Osteocyte (in vitro differentiated cells): ENCODE results near the gene OTUD5. TPM values are rescaled to one million over a fixed set of nuclear protein-coding genes. Genes with fewer than 3 reads are reported as not detected.

Experiments used
- DNase-seq: peaks from one replicate; pipeline ENCODE4 v3.0.0; 2021; ENCODE audit warnings: mixed read lengths; ENCODE audit not compliant: unreplicated experiment; ENCODE audit errors: extremely low spot score
- H3K27ac Mint-ChIP-seq: one replicate; pipeline ENCODE4 v1.8.0; 2021; ENCODE audit warnings: mild to moderate bottlenecking, mixed read lengths; ENCODE audit not compliant: unreplicated experiment
- H3K27me3 Mint-ChIP-seq: one replicate; pipeline ENCODE4 v1.8.0; 2021; ENCODE audit warnings: mixed read lengths; ENCODE audit not compliant: unreplicated experiment
- H3K36me3 Mint-ChIP-seq: one replicate; pipeline ENCODE4 v1.8.0; 2021; ENCODE audit warnings: mixed read lengths; ENCODE audit not compliant: unreplicated experiment
- H3K4me1 Mint-ChIP-seq: one replicate; pipeline ENCODE4 v1.8.0; 2021; ENCODE audit warnings: mixed read lengths; ENCODE audit not compliant: unreplicated experiment
- H3K4me3 Mint-ChIP-seq: one replicate; pipeline ENCODE4 v1.8.0; 2021; ENCODE audit warnings: mild to moderate bottlenecking, moderate library complexity, mixed read lengths; ENCODE audit not compliant: unreplicated experiment
- H3K9me3 Mint-ChIP-seq: one replicate; pipeline ENCODE4 v1.8.0; 2021; ENCODE audit warnings: mixed read lengths; ENCODE audit not compliant: unreplicated experiment
- total RNA-seq: library from RNA; stranded (reverse); gene quantifications from 2 replicates; pipeline ENCODE4 v1.2.1, GENCODE V29; 2021
- TF ChIP-seq, protein P1 (sequence below): fragments of 200-600 bp; sonication (generic); IDR thresholded peaks from 2 replicates; pipeline ENCODE4 v1.5.0; 2021; ENCODE audit warnings: antibody characterized with exemption, mild to moderate bottlenecking, moderate library complexity

The OTUD5 gene
- total RNA-seq, 1 donor from 2014 or later = 57.4 TPM

DNA sequence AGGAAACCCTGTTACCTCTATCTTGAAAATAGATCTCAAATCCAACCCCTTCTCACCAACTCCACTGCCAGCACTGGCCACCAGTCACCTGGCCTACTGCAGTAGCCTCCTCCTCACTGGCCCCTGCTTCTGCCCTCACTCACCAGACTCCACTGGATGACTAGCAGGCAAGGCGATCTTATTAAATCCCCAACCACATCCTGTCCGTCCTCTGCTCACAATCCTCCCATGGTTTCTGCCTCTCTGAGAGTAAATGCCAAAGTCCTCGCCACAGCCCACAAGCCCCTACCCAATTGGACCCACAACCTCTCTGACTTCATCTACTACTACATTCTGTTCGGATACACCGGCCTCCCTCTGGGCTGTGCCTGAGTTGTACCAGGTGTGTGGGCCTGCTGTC is 33.1 kb downstream of the OTUD5 start:
- Mint-ChIP-seq H3K36me3 (peaks cover 11% of the 10 kb centered on the region), H3K9me3 (no peaks in the 10 kb centered on the region), H3K27ac (no peak overlapping the region), H3K4me1 (peaks cover 12% of the 10 kb centered on the region), H3K4me3 (no peak overlapping the region), H3K27me3 (no peaks in the 10 kb centered on the region)
- TF ChIP-seq, protein P1, sequence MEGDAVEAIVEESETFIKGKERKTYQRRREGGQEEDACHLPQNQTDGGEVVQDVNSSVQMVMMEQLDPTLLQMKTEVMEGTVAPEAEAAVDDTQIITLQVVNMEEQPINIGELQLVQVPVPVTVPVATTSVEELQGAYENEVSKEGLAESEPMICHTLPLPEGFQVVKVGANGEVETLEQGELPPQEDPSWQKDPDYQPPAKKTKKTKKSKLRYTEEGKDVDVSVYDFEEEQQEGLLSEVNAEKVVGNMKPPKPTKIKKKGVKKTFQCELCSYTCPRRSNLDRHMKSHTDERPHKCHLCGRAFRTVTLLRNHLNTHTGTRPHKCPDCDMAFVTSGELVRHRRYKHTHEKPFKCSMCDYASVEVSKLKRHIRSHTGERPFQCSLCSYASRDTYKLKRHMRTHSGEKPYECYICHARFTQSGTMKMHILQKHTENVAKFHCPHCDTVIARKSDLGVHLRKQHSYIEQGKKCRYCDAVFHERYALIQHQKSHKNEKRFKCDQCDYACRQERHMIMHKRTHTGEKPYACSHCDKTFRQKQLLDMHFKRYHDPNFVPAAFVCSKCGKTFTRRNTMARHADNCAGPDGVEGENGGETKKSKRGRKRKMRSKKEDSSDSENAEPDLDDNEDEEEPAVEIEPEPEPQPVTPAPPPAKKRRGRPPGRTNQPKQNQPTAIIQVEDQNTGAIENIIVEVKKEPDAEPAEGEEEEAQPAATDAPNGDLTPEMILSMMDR = no peak
- DNase-seq = no peak

DNA sequence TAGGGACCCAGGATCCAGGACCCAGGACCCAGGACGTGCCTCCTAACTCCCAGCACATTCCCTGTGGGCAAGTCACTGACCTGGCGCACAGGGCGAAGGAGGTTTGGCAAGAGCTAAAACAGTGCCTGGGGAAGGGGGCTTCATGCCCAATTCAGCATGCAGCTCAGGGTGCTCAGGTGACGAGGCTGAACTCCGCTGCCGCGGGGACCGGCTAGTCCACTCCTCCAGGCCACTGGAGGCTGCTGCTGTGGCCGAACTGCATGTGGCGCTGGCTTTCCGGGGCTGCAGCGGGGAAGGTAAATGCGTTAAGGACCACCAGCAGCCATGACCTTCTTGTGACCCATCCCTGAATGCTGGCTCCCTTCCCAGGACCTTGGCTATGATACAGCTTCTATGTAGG is 33.6 kb downstream of the OTUD5 start:
- Mint-ChIP-seq H3K27me3 (no peaks in the 10 kb centered on the region), H3K4me1 (peaks cover 12% of the 10 kb centered on the region), H3K9me3 (no peaks in the 10 kb centered on the region), H3K36me3 (peaks cover 11% of the 10 kb centered on the region), H3K27ac (no peak overlapping the region), H3K4me3 (no peak overlapping the region)
- TF ChIP-seq, protein P1 = no peak
- DNase-seq = no peak

- no peak overlapping the region for H3K4me3 Mint-ChIP-seq
- H3K27me3 Mint-ChIP-seq = no peaks in the 10 kb centered on the region
- peaks cover 26% of the 10 kb centered on the region for H3K4me1 Mint-ChIP-seq
- TF ChIP-seq, protein P1 = no peak
- H3K27ac Mint-ChIP-seq = no peak overlapping the region
- H3K9me3 Mint-ChIP-seq = no peaks in the 10 kb centered on the region
- H3K36me3 Mint-ChIP-seq = peaks cover 7% of the 10 kb centered on the region
- DNase-seq = no peak
These were observed 36.7 kb downstream of the OTUD5 start for GRCh38 chrX:48920718-48921104.

- Mint-ChIP-seq H3K9me3 (no peaks in the 10 kb centered on the region), H3K27ac (peak overlapping the region; percentile 94)
These were observed 37.3 kb downstream of the OTUD5 start for GRCh38 chrX:48919947-48920717.

DNA sequence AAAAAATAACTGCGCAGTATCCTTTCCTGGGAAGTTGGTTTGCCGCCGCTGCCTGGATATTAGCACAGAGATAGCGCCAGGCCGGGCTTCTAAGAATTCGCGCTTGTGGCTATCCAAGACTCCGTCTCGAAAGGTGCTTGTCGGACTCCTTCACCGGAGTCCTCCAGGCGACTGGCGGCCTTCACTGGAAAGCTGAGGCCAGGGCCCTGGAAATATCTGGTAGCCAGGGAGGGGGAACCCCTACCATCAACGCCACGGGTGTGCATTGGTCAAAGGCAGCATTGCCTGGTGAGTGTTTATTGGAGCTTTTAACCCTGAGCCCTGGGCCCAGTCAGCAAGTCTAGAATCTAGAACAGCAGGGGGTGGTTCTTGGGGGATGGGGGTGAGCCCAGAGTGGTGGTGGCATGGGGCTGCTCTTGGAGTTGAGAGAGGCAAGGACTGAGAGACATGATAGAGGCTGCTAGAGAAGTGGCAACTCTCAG is 38.0 kb downstream of the OTUD5 start:
- DNase-seq = no peak
- Mint-ChIP-seq H3K27ac (peak overlapping the region; percentile 94), H3K27me3 (no peaks in the 10 kb centered on the region), H3K36me3 (peaks cover 2% of the 10 kb centered on the region), H3K9me3 (no peaks in the 10 kb centered on the region), H3K4me1 (peaks cover 26% of the 10 kb centered on the region), H3K4me3 (peak overlapping the region; percentile 74)
- TF ChIP-seq, protein P1 = no peak

More at GRCh38 chrX:48919947-48920717, 37.3 kb downstream of the OTUD5 start:
- Mint-ChIP-seq H3K36me3 (peaks cover 2% of the 10 kb centered on the region), H3K4me3 (no peak overlapping the region), H3K4me1 (peaks cover 26% of the 10 kb centered on the region), H3K27me3 (no peaks in the 10 kb centered on the region)
- TF ChIP-seq, protein P1 = no peak
- no peak for DNase-seq
